NB4 (cell line): ENCODE data around the gene ANKS1B.

ENCODE experiments used
- CTCF ChIP-seq: IDR thresholded peaks from one replicate; pipeline ENCODE4 v1.5.1; 2012; ENCODE audit warnings: low read depth, low read length
- MAX ChIP-seq: IDR thresholded peaks from 2 replicates; pipeline ENCODE4 v1.6.1; 2011; ENCODE audit warnings: low read depth, low read length
- POLR2A ChIP-seq: IDR thresholded peaks from 2 replicates; pipeline ENCODE4 v1.6.1; 2011; ENCODE audit warnings: mild to moderate bottlenecking; ENCODE audit not compliant: insufficient read length; ENCODE audit errors: extremely low read depth

- TF ChIP-seq POLR2A (no peak), CTCF (no peak), MAX (no peak)
These were observed 651.7 kb downstream of the ANKS1B start for GRCh38 chr12:99332936-99333591.
